HG03066 (cell line): ENCODE measurements around the gene BAIAP3.

Experiments
- ATAC-seq: cut with Tn5 transposase; IDR thresholded peaks from one replicate; pipeline ENCODE4 v1.9.1; 2021; ENCODE audit warnings: low read depth; ENCODE audit not compliant: unreplicated experiment

Gene BAIAP3

DNA sequence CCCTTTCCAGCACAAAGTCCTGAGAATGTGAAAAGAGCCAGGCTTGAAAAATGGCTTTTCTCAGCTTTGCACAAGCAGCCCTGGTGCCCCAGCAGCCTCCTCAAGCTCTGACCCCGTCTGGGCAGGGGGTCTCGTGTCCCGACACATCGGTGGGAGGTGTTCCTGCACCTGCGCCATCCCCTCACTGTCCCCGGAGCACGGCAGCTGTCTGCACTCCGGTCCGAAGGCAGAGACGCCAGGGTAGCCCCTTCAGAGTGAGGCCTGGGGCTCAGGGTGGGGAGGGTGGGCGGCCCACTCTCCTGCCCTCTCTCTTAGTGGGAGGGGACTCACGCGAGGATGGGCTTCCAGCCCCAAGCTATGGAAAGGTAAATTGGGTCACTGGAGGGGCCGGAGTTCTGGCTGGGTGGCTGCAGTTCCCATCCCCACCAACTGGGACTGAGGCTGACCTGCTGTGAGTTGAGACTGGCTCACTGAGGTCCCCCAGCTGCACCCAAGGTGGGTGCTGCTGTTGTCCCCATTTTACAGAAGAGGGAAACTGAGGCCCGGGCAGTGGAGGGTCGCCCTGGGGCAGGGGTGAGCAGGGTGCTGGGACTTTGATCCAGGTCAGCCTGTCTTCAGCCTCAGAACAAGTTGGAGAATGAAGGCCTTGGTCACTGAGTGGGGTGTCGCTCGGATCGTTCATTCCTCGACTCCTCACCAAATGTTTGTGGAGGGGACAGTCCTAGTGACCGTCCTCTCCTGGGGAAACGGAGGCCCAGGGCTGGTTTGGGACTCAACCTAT lies 2.3 kb upstream of the BAIAP3 start:
- ATAC-seq = no peak

GRCh38 chr16:1331712-1332617 lies 1.5 kb upstream of the BAIAP3 start:
- no peak for ATAC-seq

GRCh38 chr16:1332618-1333148 lies 762 bp upstream of the BAIAP3 start:
- ATAC-seq = no peak

GRCh38 chr16:1333854-1334700 lies 632 bp downstream of the BAIAP3 start:
- no peak for ATAC-seq

GRCh38 chr16:1334739-1335138 lies 1.3 kb downstream of the BAIAP3 start:
- ATAC-seq = no peak

- no peak for ATAC-seq
Measured at GRCh38 chr16:1335211-1335971, 1.9 kb downstream of the BAIAP3 start.

- ATAC-seq = no peak
Measured at GRCh38 chr16:1335996-1336395, 2.6 kb downstream of the BAIAP3 start.

- ATAC-seq = no peak
Measured at GRCh38 chr16:1336619-1337018, 3.2 kb downstream of the BAIAP3 start.

DNA sequence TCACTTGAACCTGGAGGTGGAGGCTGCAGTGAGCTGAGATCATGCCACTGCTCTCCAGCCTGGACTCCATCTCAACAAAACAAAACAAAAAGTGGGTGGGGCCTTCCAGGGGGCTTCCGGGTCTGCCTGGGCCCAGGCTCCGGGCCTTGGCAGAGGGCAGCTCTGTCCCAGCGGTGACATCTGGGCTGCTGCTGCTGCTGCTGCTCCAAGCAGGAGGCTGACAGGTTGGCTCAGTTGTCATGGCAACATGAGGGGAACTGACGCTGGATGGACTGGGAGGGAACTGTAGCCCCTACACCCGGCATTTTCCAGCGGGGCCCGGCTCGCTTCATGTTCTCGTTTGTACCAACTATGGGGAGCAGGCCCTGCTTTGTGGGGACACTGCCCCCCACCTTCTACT lies 4.0 kb downstream of the BAIAP3 start:
- ATAC-seq = no peak

DNA sequence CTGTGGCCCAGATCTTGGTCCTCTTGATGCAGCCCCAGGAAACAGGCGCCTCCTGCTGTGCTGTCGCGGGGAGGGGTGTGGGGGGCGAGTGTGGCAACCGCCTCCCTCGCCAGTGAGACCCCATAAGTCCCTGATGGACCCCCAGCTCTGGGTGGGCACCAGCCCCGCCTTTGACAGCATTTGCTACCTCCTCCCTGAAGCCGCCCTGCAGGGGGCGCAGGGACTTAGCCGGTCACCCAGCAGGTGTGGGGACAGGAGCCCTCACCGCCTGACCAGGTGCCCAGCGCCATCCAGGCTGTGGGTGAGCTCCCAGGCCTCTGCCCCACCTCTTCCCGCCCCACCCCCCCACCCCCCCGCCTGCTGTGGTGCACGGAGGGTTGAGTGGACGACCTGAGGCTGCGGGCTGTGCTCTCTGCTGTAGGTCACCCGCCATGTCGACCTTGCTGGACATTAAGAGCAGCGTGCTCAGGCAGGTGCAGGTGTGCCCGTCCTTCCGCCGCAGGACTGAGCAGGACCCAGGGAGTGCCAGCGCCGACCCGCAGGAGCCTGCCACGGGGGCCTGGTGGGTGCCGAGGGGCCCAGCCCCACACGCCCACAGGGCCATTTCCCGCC lies 4.8 kb downstream of the BAIAP3 start:
- ATAC-seq = no peak

DNA sequence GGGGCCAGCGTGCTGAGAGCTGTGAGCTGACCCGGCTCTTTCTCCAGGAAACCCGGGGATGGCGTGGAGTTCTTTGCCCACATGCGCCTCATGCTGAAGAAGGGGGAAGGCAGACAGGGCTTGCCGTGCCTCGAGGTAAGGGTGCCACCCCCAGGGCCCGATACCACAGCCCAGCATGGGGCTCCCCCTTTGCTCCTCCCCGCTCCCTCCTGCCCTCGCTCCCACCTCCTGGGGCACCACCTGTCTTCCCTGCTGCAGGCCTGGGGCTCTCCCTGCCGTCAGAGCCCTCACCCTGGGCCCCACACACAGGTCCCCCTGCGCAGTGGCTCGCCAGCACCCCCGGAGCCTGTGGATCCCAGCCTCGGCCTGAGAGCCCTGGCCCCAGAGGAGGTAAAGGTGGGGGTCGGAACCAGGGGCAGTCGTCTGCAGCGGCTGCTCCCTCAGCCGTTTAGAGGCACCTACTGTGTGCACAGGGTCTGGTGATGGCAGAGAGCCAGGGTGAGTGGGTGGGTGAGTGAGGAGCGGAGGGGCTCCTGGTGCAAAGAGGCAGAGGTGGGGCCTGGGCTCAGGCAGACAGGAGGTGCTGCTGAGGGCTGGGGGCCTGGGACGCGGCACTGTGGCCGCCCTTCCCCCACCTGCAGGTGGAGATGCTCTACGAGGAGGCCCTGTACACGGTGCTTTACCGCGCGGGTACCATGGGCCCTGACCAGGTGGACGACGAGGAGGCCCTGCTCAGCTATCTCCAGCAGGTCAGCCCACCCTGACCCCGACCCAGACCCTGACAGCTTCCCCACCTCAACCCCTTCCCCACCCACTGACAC lies 5.6 kb downstream of the BAIAP3 start:
- ATAC-seq = no peak

DNA sequence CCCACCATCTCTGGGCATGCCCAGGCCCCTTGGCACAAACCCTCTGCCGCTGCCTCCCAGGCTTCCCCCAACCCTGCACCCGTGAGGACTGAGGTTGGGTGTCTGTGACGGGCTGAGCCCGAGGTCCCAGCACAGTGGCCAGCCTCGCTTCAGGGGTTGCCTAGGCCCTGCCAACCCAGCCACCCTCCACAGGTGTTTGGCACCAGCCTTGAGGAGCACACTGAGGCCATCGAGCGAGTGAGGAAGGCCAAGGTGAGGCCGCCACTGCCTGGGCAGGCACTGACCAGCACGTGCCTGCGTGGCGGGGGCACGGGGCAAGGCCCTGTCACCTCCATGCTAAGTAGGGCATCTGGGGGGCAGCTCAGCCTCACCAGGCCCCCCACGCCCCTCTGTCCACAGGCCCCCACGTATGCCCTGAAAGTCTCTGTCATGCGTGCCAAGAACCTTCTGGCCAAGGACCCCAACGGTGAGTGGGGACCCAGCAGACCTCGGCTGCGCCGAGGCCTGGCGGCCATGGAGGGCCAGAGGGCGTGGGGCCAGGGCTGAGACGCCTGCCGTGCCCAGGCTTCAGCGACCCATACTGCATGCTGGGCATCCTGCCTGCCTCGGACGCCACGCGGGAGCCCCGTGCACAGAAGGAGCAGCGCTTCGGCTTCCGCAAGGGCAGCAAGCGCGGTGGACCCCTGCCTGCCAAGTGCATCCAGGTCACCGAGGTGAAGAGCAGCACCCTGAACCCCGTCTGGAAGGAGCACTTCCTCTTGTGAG lies 7.5 kb downstream of the BAIAP3 start:
- no peak for ATAC-seq

GRCh38 chr16:1341495-1342420 lies 8.3 kb downstream of the BAIAP3 start:
- ATAC-seq = no peak

DNA sequence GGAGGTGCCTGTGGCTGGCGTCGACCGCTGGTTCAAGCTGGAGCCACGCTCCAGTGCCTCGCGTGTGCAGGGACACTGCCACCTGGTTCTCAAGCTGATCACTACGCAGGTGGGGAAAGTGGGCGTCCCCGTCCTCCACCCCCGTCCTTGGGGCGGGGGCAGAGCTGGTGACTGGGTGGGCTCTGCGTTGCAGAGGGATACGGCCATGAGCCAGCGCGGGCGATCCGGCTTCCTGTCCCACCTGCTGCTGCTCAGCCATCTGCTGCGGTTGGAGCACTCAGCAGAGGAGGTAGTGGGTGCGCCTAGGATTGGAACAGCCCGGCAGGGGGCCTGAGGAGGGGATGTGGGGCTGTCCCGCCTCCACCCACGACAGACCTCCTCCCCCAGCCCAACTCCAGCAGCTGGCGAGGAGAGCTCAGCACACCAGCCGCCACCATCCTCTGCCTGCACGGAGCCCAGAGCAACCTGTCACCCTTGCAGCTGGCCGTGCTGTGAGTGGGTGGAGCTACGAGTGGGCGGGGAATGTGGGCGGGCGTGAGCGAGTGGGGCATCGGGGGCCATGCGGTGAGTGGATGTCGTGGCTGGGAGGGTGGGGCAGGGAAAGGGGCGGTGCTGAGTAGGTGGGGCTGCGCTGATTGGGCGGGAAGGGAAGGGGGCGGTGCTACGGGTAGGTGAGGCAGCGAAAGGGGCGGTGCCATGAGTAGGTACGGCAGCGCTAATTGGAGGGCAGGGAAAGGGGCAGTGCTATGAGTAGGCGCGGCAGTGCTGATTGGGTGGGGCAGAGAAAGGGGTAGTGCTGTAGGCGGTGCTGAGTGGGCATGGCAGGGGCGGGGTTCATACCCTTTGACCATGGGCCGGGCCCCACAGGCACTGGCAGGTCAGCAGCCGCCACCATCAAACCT lies 9.3 kb downstream of the BAIAP3 start:
- peak; percentile 83 for ATAC-seq

DNA sequence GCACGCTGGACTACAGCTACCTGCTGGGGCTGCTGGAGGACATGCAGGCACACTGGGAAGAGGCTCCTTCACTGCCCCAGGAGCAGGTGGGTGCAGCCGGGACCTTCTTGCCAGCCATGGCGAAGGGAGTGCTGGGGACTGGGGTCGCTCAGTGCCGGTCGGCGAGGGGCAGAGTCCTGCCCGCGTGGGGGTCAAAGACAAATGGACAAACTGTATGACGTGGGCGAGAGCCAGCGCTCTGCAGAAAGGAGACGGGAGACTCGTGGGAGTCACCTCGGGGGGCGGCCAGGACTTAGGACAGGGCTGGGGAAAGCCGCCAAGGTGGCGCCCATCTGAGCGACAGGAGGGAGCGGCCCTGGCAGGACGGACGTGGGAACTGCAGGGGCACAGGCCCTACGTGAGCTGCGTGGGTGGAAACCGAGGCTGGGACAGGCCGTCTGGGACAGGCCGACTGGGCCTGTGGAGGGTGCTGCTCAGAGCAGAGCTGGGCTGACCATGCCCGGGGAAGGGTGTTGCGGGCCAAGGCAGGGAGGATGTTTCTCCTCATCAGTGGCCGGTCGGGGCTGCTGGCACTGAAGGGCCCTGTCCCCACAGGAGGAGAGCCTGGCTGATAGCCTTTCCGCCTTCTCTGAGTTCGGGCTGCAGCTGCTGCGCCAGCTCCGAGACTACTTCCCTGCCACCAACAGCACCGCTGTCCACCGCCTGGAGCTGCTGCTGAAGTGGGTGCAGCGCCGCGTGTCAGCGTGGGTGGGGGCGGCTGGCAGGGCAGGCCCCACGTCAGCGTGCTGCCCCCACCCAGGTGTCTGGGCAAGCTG lies 10.2 kb downstream of the BAIAP3 start:
- ATAC-seq = no peak
